GM19372 (cell line): Measurements from ENCODE around the gene ASGR1.

Source experiments
- ATAC-seq: cut with Tn5 transposase; IDR thresholded peaks from one replicate; pipeline ENCODE4 v1.9.1; 2021; ENCODE audit warnings: mild to moderate bottlenecking, low read depth, moderate library complexity; ENCODE audit not compliant: unreplicated experiment

The ASGR1 gene

DNA sequence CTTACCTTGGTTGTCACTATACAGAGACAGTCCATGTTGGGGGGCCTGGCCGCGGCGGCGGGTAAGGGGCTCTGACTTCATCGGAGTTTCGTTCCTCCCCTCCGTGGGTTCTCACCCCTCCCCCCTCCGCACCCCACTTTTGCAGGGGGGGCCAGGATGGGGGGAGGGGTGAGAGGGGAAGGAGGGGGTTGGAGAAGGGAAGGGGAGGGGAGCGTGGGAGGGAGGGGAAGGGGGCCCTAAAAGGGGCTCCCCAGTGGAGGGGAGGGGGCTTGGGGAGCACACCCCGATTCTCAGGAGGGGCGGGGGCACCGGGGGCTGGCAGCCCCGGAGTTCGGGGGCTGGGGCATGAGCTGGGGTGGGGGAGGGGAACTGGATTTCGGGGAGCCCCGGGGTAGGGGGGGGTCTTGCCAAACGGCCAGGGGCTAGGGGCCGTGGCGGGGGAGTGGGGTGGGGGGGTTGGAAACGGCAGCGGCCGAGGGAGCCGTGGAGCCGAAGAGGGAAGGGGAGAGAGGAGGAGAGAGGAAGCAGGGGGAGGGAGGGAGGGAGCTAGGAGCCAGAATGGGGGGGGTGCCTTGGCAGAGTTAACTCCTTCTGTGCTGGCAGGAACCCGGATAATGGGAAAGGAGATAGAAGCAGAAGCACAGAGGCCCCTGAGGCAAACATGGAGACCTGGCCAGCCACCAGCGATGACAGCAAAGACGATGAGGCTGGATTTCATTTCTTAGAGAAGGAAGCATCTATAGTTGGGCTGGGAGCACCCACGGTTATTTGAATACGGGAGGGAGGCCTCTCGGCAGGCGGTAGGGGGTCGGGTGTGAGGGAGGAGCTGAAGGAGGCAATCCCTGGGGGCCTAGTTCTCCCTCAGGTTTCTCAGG lies 38.2 kb upstream of the ASGR1 start:
- no peak for ATAC-seq

DNA sequence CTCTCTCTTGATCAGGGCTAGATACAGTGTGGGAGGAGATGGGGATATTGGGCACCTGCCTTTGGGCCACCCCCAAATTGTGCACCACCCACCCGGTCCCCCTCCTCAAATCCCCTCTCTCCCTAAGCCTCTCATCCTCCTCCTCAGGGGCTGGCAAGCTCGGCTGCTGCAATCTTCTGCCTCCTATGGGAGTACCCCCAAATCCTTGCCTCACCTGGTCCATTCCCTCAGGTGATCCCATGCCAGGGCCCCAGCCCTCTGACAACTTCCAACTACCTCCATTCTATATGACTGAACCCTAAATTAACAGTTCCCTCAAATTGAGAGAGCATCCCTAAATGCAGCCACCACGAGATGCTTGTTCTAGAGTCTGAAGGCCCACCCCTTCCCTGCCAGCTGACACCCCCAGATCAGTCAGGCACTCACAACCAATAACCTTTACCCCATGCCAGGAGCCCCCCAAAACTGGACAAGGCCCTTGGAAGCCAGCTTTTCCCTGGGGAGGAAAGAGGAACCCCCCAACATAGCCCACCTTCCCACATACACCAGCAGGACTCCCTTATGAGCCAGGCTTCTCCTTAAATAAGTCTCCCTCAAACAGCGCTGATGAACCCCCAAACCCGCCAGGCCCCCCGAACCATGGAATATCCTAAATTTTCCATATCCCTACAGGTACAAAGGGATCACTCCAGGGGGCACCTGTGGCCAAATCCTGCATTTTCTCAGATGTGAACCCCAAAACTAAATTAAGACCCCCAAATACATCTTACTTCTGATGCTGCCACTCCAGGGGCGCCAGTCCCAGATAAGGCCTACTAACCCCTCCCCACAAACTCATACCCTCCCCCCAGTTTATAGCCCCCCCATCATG lies 37.3 kb upstream of the ASGR1 start:
- ATAC-seq: no peak

DNA sequence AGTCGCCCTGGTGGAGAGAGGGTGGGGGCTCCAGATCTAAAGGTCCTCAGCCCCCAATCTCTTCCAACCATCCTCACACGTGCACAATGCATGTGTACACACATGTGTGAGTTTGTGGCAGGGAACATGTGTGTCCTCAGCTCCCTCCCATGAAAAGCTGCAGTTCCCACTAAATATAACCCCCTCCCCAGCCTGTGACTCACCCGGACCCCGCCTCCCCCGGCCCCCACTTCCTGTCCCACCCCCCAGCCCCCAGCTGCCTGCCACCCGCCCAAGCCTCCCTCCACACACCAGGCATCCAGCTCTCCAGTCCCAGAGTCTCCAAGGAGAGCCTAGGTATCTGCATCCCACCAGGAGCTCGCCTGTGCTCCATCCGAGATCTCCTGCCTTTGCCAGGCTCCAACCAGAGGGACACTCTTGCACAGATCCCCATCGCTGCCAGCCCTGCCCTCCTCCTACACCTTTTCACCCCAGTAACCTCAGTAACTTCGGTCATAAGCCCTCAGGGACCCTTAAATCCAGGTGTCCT lies 36.5 kb upstream of the ASGR1 start:
- ATAC-seq: no peak

DNA sequence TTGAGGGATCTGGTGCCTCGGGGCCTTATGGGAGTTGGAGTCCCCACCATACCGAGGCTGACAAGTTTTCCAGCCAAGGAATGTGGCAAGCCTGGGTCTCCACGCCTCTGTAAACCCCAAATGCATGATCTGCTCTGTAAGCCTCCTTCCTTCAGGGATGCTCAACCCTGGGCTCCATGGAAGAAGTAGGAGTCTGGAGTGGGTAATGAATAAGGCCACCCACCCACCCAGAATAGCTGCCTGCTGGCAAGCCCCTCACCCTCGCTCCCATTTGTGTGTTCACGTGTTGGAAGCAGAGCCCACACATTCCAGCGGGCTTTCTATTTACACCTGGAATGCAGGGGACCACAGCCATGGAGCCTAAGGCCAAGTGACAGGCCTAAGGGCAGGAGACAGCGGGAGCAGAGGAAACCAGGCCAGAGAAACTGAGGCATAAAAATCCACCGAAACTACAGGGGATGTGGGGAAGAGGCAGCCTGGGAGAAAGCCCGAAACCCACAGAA lies 36.0 kb upstream of the ASGR1 start:
- no peak for ATAC-seq

DNA sequence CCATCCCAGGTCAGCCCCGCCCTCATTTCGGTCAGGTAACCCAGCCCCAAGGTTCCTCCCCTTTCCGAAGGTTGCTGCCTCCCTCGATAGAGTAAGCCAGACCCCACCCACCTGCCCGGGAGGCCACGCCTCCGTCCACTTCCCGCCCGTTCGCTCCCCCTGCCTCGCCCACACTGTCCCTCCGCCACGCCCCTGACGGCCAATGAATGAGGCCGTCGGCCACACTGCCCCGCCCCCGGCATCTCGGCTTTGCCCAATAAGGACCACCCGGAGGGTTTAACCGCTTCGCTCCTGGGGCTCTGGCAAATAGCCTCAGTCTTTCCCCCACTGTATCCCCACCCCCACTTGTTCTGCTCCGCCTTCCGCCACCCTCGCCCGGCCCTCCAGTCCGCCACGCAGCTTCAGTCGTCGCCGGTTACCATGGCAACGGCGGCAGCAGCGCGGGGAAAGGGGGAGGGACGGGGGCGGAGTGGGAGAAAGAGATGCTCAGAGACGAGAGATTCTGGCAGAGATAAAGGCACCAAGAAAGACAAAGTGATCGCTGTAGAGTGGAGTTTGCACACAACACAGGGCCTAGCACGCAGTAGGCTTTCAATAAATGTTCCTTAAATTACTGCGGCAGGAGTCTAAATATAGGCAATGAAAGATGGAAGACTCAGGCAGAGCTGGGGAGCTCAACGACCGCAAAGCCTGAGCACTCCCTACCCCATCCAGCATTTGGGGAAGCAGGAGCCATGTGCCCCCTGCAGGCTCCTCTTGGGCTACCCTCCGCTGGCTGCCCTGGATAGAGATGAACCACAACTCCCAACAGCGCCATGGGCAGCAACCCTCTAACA lies 35.3 kb upstream of the ASGR1 start:
- peak; percentile 73 for ATAC-seq

DNA sequence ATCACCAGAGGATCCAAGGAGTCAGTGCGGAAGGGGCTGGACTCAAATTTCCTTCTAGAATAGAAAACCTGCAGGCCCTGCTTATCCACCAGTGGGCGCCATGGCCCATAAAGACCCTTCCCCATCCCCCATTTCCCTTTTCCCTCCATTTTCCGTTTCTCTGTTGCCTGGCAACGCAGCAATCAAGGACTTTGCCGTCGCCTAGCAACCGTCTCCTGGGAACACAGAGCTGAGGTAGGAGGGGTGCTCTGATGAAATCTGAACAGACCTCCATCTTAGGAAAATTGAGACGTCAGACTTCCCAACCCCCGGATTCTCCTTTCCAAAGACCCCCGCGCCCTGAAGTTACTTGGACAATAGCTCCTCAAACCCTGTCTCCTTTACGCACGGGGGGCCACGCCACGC lies 34.7 kb upstream of the ASGR1 start:
- ATAC-seq: no peak

DNA sequence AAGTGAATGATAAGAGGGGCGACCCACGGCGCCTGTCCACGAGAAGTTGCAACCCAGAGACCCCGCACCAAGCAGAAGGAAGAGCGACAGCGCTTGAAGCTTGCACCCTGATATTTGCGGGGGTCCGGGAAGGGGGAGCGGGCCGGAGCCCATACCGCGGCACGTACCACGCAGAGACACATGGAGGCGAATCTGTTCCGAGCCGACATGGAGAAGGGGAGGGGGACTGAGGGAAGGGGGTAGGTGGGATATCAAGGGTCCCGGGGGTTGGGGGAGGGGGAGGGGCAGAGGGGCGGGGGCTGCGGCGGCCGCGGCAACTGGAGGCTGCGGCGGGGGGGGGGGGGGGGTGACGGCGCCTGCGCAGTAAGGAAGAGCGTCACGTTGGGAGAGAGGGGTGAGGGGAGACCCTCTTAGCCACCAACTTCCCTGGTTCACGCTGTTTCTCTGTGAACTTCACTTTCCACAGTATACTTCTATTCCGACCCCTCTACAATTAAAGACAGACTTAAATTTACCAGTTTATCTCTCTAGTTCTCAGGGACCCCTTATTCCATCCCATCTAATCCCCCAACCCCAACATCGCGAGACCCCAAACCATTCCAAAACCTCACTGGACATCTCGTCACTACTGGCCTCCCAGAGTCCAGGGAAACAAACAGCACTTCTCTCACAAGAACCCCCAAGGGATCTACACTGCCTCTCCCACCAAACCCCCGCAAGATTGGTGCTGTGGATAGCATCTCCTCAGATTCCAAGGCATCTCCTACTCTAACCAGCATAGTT lies 32.5 kb upstream of the ASGR1 start:
- no peak for ATAC-seq

DNA sequence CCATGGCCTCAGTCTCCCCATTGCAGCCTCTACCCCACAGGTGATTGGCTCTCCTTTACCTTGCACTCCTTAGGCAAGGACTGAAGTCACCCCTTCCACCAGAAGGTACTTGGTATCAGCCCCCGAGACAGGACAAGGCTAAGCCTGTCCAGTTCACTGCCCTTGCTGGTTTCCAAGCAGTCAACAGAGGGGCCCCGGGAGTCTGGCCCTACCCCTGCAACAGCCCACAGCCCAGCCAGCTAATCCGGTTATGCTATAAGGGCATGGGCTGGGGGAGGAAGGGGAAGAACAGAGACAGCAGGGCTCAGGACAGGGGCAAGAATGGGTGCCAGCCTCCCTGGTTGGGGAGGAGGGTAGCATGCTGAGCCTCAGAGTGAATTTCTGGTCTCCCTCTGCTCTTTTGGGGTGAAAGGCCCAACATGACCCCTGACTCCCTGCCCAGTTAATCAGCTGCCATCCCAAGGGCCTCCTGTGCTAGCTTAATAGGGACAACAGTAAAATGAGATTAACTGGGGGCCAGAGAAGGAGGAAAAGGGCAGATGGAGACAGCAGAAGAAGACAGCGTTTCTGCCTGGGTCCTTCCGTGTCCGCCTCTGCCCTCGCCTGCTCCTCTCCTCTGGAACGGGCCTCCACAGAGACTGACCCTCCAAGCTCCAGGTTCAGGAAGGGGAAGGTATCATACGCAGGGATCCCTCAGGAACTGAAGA lies 29.7 kb upstream of the ASGR1 start:
- ATAC-seq: no peak

DNA sequence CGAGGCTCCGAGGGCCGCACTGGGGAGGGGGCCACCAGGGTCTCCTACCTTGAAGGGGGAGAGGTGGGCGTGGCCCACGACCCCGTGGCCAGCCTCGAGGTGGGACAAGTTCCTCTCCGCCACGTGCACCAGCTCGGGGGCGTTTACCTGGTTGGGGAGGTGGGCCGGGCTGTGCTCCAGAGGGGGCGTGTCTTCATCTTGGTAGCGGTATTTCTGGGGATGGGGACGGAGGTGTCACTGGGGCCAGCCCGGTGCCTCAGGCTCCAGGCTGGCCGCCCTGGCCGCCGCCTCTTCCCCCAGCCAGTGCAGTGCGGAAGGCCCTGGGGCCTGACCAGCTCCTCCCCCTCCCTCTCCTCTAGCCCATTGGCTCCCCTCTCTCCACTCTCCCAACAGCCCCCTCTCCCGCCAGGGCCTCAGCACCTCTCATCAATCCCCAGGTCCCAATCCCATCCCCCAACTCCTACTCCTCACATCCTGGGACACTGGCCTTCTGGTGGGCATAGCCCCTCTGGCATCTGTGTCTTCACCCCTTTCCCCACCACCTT lies 28.9 kb upstream of the ASGR1 start:
- no peak for ATAC-seq

DNA sequence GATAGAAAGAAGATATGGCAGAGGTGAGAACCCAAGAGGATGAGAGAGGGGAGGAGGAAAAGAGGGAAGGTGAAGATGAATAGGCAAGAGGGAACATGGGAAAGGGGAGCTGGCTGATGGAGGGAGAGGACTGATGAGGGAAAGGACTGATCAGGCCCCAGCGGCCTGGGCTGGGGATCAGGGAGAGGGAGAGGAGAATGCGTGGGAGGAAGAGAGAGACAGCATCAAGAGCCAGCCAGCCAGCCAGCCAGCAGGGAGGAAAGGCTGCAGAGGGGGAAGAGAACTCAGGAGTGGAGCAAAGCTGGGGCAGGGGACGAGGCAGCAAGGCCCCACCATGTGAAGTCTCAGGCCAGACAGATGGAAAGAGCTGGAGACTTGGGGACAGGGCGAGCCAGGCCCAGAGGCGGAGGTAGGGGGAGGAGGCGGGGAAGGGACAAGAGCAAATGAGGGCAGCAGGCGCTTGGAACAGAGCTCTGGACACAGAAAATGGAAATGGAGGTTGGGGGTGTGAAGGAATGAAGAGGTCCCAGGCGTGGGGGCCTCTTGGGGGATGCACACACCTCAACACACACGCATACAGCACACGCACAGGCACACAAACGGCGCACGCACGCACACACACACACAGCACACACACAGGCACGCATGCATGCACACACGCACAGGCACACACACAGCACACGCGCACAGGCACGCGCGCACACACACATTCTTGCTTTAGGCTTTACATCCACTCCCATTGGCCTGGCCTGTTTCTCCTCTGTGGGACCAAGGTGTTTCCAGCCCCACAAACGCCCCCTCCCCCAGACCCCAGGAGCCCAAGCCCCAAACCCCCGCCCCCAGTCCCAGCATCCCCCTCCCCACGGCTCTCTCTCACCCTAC lies 28.2 kb upstream of the ASGR1 start:
- no peak for ATAC-seq

DNA sequence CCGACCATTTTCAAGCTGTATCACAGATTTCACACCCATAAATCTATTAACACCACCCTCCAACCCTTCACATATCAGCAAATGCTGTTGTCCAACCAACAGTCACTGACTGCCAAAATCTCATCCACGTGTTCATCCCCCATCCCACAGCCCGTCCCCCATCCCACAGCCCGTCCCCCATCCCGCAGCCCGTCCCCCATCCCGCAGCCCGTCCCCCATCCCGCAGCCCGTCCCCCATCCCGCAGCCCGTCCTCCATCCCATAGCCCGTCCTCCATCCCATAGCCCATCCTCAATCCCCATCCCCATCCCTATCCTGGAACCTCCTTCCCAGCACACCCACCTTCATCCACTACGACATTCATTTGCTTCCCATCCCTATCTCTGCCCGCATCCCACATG lies 26.4 kb upstream of the ASGR1 start:
- ATAC-seq: no peak

DNA sequence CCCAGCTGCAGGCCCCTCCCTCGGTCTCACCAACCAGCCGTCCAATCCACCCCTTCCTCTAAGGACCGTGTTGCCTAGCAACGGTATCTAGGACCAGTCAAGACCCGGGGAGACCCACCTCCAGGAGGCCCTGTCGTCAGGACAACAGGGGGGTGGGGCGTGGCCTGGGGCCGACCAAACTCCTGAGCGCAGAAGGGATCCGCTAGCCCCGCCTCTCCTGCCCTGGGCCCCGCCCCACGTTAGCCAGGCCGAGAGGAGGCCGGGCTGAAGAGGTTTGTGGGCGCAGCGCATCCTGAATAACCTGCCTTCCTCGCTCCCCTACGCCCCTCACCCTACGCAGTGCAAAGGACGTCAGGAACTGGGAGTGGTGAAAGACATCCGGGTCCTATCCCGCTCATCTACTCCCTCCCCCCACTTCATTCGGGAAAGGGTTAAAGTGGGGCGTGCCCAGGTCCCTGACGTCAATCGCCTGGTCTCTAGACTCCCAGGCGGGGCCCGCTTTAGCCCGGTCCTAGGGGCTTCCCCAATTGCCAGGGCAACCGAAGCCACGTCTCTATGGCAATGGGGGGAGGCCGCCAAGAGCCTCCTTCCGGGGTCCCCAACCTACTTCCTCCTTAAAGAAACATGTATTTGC lies 25.8 kb upstream of the ASGR1 start:
- ATAC-seq: peak; percentile 78

DNA sequence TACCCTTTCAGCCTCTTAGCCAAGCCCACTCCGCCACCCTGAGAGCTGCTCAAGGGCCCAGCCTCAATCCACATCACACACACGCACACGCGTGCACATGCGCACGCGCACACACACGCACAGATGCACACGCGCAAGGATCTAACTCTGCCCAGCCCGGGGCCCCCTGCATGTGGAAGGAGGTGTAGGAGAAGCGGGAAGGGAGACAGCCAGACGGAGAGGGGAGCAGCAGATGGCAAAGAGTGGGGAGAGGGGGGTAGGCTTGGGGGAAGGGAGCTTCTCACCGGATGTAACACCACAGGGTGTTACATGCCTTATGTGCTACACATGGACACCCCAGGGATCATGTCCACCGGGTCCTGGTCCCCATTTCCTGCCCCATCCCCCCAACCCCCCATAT lies 25.2 kb upstream of the ASGR1 start:
- no peak for ATAC-seq

DNA sequence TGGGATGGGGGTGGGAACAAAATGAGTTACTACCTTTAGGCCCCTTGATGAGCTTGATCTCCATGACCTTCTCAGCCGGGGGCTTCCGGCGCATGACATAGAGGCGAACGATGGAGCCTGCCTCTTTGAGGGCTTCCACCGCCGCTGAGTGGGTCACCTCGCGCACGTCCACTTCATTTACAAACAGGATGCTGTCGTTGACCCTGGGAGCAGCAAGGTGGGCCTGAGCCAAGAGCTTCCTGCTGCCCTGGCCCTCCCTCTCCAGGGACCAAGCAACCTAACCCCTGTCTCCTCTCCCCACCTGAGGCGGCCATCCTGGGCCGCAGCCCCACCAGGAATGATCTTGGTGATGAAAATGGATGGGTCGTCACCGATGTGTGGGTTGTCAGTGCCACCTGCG lies 24.2 kb upstream of the ASGR1 start:
- no peak for ATAC-seq

DNA sequence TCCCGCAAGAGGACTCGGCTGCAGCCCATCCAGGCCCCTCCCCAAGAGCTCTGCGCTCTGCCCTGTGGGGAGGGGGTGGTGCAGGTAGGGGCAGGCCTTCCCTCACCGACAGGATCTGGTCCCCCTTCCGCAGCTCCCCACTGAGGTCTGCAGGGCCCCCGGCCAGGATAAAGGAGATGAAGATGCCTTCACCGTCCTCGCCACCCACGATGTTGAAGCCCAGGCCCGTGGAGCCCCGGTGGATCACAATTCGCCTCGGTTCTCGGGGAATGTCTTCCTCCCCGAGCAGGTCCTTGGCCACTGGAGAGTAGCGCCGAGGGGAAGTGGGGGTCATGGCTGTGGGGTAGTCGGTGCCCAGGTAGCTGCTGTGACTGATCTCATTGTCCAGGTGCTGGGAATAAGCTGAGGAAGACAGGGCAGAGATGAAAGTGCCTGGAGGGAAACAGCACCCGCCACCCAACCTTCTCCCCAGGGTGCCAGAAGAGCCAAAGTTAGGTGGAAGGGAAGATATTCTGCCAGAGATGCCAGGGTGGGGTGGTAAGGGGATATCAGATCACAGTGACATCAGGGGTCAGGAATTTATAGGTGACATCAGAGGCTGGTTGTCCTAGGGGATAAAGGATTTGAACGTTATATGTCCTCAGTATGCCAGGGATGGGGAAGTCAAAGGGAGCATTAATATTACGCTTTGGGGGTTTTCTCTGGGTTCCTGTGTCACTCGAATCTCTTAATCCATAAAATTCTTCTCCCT lies 17.7 kb upstream of the ASGR1 start:
- ATAC-seq: no peak

DNA sequence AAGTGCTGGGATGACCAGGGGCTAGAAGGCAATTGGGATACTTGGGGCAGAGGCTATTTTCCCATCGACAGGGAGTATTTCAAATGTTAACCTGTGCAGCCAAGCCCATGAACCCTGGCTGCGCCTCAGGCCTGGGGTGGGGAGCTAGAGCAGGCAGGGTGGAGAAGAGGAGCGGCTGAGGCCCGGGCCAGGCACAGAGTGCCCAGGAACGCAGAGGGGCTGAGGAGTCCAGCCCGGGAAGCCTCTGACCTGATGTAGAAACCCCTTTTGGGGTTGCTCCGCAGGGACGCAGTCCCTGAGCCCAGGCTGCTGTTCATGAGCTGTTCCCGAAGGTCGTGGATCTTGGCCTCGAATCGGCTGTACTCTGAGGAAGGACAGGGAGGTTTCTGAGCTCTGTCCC lies 16.8 kb upstream of the ASGR1 start:
- no peak for ATAC-seq
